ENCODE data around the gene SLC16A1.

The SLC16A1 gene

GRCh38 chr1:112894561-112895011, 61.4 kb downstream of the SLC16A1 start:
- TF ChIP-seq CTCF (IDR thresholded peaks at IDR 0.05) = no peak

DNA sequence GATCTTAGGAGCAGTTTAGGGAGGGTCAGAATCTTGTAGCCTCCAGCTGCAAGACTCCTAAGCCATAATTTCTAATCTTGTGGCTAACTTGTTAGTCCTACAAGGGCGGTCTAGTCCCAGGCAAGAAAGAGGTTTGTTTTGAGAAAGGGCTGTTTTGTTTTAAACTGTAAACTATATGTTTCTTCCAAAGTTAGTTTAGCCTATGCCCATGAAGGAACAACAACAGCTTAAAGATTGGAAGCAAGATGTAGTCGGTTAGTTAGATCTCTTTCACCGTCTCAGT, 62.0 kb downstream of the SLC16A1 start:
- TF ChIP-seq CTCF (IDR thresholded peaks at IDR 0.05) = no peak

DNA sequence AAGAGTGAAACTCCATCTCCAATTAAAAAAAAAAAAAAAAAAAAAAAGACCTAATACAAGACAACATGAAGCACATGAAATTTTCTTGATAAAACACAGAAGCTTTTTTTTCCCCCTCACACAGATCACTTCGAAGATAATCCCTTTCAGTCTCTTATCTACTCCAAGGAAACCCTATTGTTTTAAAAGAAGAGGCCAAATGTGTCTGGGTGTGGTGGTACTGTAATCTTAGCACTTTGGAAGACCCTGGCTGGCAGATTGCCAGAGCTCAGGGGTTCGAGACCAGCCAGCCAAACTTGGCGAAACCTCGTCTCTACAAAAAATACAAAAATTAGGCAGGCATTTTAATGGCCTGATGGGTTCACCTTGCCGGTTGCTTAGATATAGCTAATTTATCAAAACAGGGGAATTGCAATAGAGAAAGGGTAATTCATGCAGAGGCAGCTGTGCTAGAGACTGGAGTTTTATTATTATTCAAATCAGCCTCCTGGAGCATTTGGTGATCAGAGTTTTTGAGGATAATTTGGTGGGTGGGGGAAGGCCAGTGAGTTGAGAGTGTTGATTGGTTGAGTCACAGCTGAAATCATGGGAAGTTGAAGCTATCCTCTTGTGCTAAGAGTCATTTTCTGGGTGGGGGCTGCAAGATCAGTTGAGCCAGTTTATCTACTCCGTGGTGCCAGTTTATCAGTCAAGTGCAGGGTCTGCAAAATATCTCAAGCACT, 62.5 kb downstream of the SLC16A1 start:
- TF ChIP-seq CTCF (IDR thresholded peaks at IDR 0.05) = no peak

DNA sequence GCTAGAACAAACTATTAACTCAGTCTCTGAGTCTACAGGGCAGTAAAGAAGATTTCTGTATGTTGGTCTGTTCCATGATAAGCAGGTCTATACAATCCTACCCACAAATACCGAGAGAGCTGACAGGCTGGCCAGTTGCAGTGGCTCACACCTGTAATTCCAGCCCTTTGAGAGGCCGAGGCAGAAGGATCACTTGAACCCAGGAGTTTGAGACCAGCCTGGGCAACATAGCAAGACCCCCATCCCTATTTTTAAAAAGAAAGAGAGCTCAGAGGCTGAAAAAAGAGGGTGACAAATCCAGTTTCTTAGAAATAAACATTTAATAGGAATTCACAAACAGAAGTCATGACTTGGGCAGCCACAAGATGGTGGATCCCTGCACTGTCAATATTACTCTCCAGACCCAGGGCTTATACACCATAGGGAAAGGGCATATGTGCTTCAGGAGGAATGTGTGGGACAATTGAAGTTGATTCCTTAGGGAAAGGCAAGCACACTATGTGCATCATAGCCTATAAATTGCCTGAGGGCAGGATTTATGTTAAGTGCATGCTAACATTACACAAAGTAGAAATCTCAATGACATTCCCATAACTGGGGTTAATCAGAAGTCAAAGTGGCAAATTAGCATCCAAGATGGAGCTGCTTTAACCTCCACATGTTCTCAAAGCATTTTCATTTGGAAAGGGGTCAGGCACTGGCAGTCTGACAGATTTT, 66.8 kb downstream of the SLC16A1 start:
- TF ChIP-seq CTCF (IDR thresholded peaks at IDR 0.05) = no peak

GRCh38 chr1:112888630-112889029, 67.4 kb downstream of the SLC16A1 start:
- no peak for TF ChIP-seq CTCF (IDR thresholded peaks at IDR 0.05)

GRCh38 chr1:112887599-112888283, 68.3 kb downstream of the SLC16A1 start:
- no peak for TF ChIP-seq CTCF (IDR thresholded peaks at IDR 0.05)

DNA sequence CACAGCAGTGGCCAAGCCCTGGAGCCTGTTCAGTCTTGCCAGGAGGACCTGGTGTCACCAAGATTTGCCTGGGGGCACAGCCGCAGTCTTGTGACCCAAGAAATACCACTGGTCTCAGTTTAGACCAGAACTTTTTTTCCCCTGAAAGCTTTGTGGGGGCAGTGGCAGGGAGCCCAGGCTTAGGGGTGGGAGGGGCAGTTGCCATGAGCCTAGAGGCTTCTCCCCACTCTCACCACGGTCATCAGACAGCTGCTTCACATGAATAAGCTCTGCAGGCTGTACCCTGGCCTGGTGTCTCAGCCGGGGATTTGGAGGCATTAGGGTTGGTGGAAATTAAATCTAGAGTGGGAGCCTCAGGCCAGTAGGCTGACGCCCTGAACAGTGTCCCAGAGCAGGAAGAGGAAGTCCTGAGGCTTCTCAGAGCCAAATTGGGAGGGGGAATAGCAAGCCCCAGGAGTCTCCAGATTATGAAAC, 73.7 kb downstream of the SLC16A1 start:
- TF ChIP-seq CTCF (IDR thresholded peaks at IDR 0.05) = no peak

Data from LNCAP (cell line).